GM19372 (cell line): ENCODE results near the gene MYF6.

Experiments
- ATAC-seq: cut with Tn5 transposase; IDR thresholded peaks from one replicate; pipeline ENCODE4 v1.9.1; 2021; ENCODE audit warnings: mild to moderate bottlenecking, low read depth, moderate library complexity; ENCODE audit not compliant: unreplicated experiment

Gene MYF6

GRCh38 chr12:80702889-80703805, 4.3 kb upstream of the MYF6 start:
- ATAC-seq = no peak

GRCh38 chr12:80704420-80704819, 3.0 kb upstream of the MYF6 start:
- ATAC-seq = no peak

GRCh38 chr12:80707830-80708258, 410 bp downstream of the MYF6 start:
- no peak for ATAC-seq

GRCh38 chr12:80708259-80708974, 983 bp downstream of the MYF6 start:
- ATAC-seq = no peak

GRCh38 chr12:80708975-80709328, 1.5 kb downstream of the MYF6 start:
- ATAC-seq = no peak

- peak; percentile 48 for ATAC-seq
These were observed 2.6 kb downstream of the MYF6 start for GRCh38 chr12:80709811-80710726.

- ATAC-seq = peak; percentile 7
These were observed 3.5 kb downstream of the MYF6 start for GRCh38 chr12:80710727-80711449.

- no peak for ATAC-seq
These were observed 4.4 kb downstream of the MYF6 start for GRCh38 chr12:80711866-80712265.

- no peak for ATAC-seq
These were observed 5.4 kb downstream of the MYF6 start for GRCh38 chr12:80712866-80713265.

- no peak for ATAC-seq
These were observed 6.0 kb downstream of the MYF6 start for GRCh38 chr12:80713419-80713818.

GRCh38 chr12:80714055-80714454, 6.6 kb downstream of the MYF6 start:
- ATAC-seq = no peak

- no peak for ATAC-seq
These were observed 7.4 kb downstream of the MYF6 start for GRCh38 chr12:80714846-80715245.

GRCh38 chr12:80715713-80716249, 8.3 kb downstream of the MYF6 start:
- ATAC-seq = no peak

- no peak for ATAC-seq
These were observed 9.4 kb downstream of the MYF6 start, which contains the start of gene MYF5 for GRCh38 chr12:80716696-80717469. TSS of gene MYF5 (plus strand) at chr12:80716912. CDS start at chr12:80717064, 152 bp downstream.

GRCh38 chr12:80717856-80718255, 10.4 kb downstream of the MYF6 start:
- ATAC-seq = no peak

- ATAC-seq = no peak
These were observed 13.1 kb downstream of the MYF6 start for GRCh38 chr12:80720516-80720915.

- no peak for ATAC-seq
These were observed 13.9 kb downstream of the MYF6 start for GRCh38 chr12:80721326-80721725.

GRCh38 chr12:80745851-80746505, 38.5 kb downstream of the MYF6 start:
- ATAC-seq = no peak
